Right lobe of liver (tissue), 6 donors: ENCODE data around the gene MYO5A. TPM values are rescaled to one million over a fixed set of nuclear protein-coding genes. Genes with fewer than 3 reads are reported as not detected.
"Not testable (repeated sequence)": the region's sequence is repeated elsewhere in the genome, so short reads cannot be mapped to it uniquely, and the experiment has no call there.

Experiments
- ATAC-seq, 4 donors: fragments of 200-7000 bp; cut with Tn5 transposase; one replicate each; pipeline ENCODE4 v1.9.1; 2020; ENCODE audit warnings: mild to moderate bottlenecking in 4 of 4, moderate library complexity in 4 of 4
- DNase-seq, 3 donors: peaks; one replicate each; pipeline ENCODE4 v3.0.0-alpha.2; 2020
- H3K27ac ChIP-seq, 3 donors: fragments of 200-600 bp; one replicate each; pipeline ENCODE4 v1.8.0; 2022
- H3K27me3 ChIP-seq, 2 donors: fragments of 200-600 bp; one replicate each; pipeline ENCODE4 v1.8.0; 2022
- H3K36me3 ChIP-seq, 4 donors: fragments of 200-600 bp; sonication (generic) in 1 of 4; one replicate each; pipeline versions ENCODE4 v1.5.1 to v1.8.0; 2017 to 2022; ENCODE audit warnings: control low read depth in 1 of 4
- H3K4me1 ChIP-seq, 4 donors: fragments of 200-600 bp; sonication (generic) in 1 of 4; one replicate each; pipeline versions ENCODE4 v1.5.1 to v1.8.0; 2017 to 2022; ENCODE audit warnings: control low read depth in 1 of 4
- H3K4me3 ChIP-seq, 3 donors: fragments of 200-600 bp; one replicate each; pipeline ENCODE4 v1.8.0; 2022
- H3K9me3 ChIP-seq, 4 donors: fragments of 200-600 bp; sonication (generic) in 1 of 4; one replicate each; pipeline versions ENCODE4 v1.5.1 to v1.8.0; 2017 to 2022; ENCODE audit warnings: control low read depth in 1 of 4
- CTCF ChIP-seq, 4 donors: fragments of 200-600 bp in 3 of 4; fragments of 450-650 bp in 1 of 4; IDR thresholded peaks; one replicate each; pipeline versions ENCODE4 v1.5.1 to v1.8.0; 2016 to 2022; ENCODE audit warnings: antibody characterized with exemption in 4 of 4, mild to moderate bottlenecking in 2 of 4
- POLR2A ChIP-seq: fragments of 450-650 bp; IDR thresholded peaks from one replicate; pipeline ENCODE4 v1.6.1; 2017; ENCODE audit warnings: antibody characterized with exemption, mild to moderate bottlenecking
- WGBS: methylation state at CpG from one replicate; pipeline ENCODE4 v1.1.6; 2018; ENCODE audit warnings: low coverage, low lambda C conversion rate; ENCODE audit not compliant: insufficient coverage; ENCODE audit errors: missing lambda C conversion rate; 5-methylcytosine and 5-hydroxymethylcytosine counted together
- intact Hi-C, 2 donors: fragments of 100-400 bp; cut with DNase I; formaldehyde crosslinking; loops; one replicate each; pipeline versions ENCODE4 v1.11.2 to v1.14.1; 2022
- total RNA-seq, 6 experiments: library from RNA; depleted of rRNA in 2 of 6; stranded (reverse); fragments of >200 nt in 2 of 6; fragmentation: NEBNext Ultra II Directional in 3 of 6; extraction: Animal tissue kit (Norgen Biotek cat#: 25700) in 3 of 6; gene quantifications; one replicate each; pipeline versions ENCODE4 v1.1.0 to v1.2.4, GENCODE V29; 2016 to 2023
- donor health status: DM: no; HTN: yes; CAD: no.
- donor health status: DM: no; HTN: no; CAD: no.
- donor health status: DM: no; HTN: no; CAD: no.
- donor health status: DM: no; HTN: yes; CAD: no.
- donor health status: DM: no; HTN: yes; CAD: no.

The MYO5A gene
- total RNA-seq, 6 experiments from 2014 or later, result 3.2 to 13.3 (median 5.0) TPM

DNA sequence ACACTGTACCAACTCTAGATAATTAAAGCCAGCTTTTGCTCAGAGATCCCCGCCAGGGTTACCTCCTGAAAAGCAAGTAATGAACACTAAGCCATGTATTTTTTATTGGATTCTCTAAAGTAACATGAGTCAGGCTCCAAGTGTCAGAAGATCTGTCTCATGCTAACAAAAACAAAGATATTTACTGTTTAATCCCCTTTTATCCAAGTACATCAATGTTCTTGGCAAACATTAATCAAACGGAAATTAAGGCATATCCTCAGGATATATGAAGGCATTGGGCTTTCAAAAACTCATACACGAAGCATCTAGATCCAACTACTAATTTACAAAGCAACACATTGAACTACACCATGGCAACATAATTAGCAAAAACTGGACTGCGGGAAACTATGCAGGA is 37.2 kb downstream of the MYO5A start:
- no peak overlapping the region for H3K4me3 ChIP-seq
- WGBS, result 66% methylated on average over 4 of the region's 4 CpGs
- DNase-seq (no peak), ATAC-seq (no peak)
- no peak overlapping the region for H3K27ac ChIP-seq
- H3K9me3 ChIP-seq, result no peaks in the 10 kb centered on the region
- no peaks in the 10 kb centered on the region for H3K27me3 ChIP-seq
- no peaks in the 10 kb centered on the region for H3K36me3 ChIP-seq
- intact Hi-C loops, result no loop called here
- no peaks in the 10 kb centered on the region for H3K4me1 ChIP-seq
- TF ChIP-seq POLR2A (no peak), CTCF (IDR thresholded peaks at IDR 0.05) (no peak)

- H3K9me3 ChIP-seq, DNase-seq, H3K4me3 ChIP-seq, intact Hi-C loops, H3K27ac ChIP-seq, H3K36me3 ChIP-seq, H3K27me3 ChIP-seq, H3K4me1 ChIP-seq, ATAC-seq: not testable (repeated sequence)
- 82% methylated on average over 4 of the region's 4 CpGs for WGBS
Observed at GRCh38 chr15:52489430-52489829, 39.2 kb downstream of the MYO5A start.

- Histone ChIP-seq H3K36me3 (no peaks in the 10 kb centered on the region), H3K4me1 (no peaks in the 10 kb centered on the region), H3K4me3 (no peak overlapping the region), H3K9me3 (no peaks in the 10 kb centered on the region), H3K27me3 (no peaks in the 10 kb centered on the region), H3K27ac (no peak overlapping the region)
- TF ChIP-seq POLR2A, result no peak
- no peak for TF ChIP-seq CTCF (IDR thresholded peaks at IDR 0.05)
- ATAC-seq, result no peak
- DNase-seq, result no peak
- WGBS, result 39% methylated on average over 2 of the region's 2 CpGs
- intact Hi-C loops, result no loop called here
Observed at GRCh38 chr15:52488830-52489229, 39.9 kb downstream of the MYO5A start.

GRCh38 chr15:52486003-52486996 is 42.4 kb downstream of the MYO5A start:
- no peak for TF ChIP-seq POLR2A
- no peak for TF ChIP-seq CTCF (IDR thresholded peaks at IDR 0.05)
- Histone ChIP-seq H3K4me3 (no peak overlapping the region), H3K27ac (no peak overlapping the region), H3K4me1 (no peaks in the 10 kb centered on the region), H3K9me3 (no peaks in the 10 kb centered on the region), H3K36me3 (no peaks in the 10 kb centered on the region), H3K27me3 (no peaks in the 10 kb centered on the region)
- intact Hi-C loops, result no loop called here
- ATAC-seq (no peak), DNase-seq (no peak)
- WGBS, result 63% methylated on average over 11 of the region's 11 CpGs

- H3K36me3 ChIP-seq, result no peaks in the 10 kb centered on the region
- no peak for TF ChIP-seq CTCF (IDR thresholded peaks at IDR 0.05)
- no peak for TF ChIP-seq POLR2A
- ATAC-seq, result no peak
- no peaks in the 10 kb centered on the region for H3K9me3 ChIP-seq
- no peak overlapping the region for H3K4me3 ChIP-seq
- DNase-seq, result no peak
- no peaks in the 10 kb centered on the region for H3K27me3 ChIP-seq
- H3K27ac ChIP-seq, result no peak overlapping the region
- 79% methylated on average over 2 of the region's 2 CpGs for WGBS
- intact Hi-C loops, result no loop called here
- no peaks in the 10 kb centered on the region for H3K4me1 ChIP-seq
Observed at GRCh38 chr15:52485290-52485689, 43.4 kb downstream of the MYO5A start.
